WTC11 (cell line): Measurements from ENCODE around the gene FLCN. TPM values are rescaled to one million over a fixed set of nuclear protein-coding genes. Genes with fewer than 3 reads are reported as not detected.

ENCODE experiments used
- ATAC-seq: fragments of 200-7000 bp; cut with Tn5 transposase; 2 replicates; pipeline ENCODE4 v1.10.0; 2021; ENCODE audit warnings: mild to moderate bottlenecking, moderate library complexity
- CTCF ChIA-PET: fragments of 300-600 bp; sonication (Branson Sonifier 250); formaldehyde crosslinking; loops from one replicate; lab custom pipeline; 2021; ENCODE audit warnings: antibody characterized with exemption; lab: Charles Lee
- POLR2A ChIA-PET: fragments of 350-600 bp; sonication (Branson Sonifier 250); formaldehyde crosslinking; loops from one replicate; lab custom pipeline; 2021; ENCODE audit warnings: antibody characterized with exemption; lab: Charles Lee
- DNase-seq: peaks from one replicate; pipeline ENCODE4 v3.0.0; 2021; ENCODE audit warnings: low spot score
- H3K27ac Mint-ChIP-seq: 2 replicates; pipeline ENCODE4 v1.8.0; 2021; ENCODE audit warnings: mixed read lengths
- H3K27me3 Mint-ChIP-seq: 2 replicates; pipeline ENCODE4 v1.8.0; 2021; ENCODE audit warnings: low read depth, mild to moderate bottlenecking, moderate library complexity, mixed read lengths
- H3K36me3 Mint-ChIP-seq: 2 replicates; pipeline ENCODE4 v1.8.0; 2021; ENCODE audit warnings: mixed read lengths
- H3K4me1 Mint-ChIP-seq: 2 replicates; pipeline ENCODE4 v1.8.0; 2022; ENCODE audit warnings: mixed read lengths
- H3K4me3 Mint-ChIP-seq: 2 replicates; pipeline ENCODE4 v1.8.0; 2021; ENCODE audit warnings: mild to moderate bottlenecking, moderate library complexity, mixed read lengths
- H3K9me3 Mint-ChIP-seq: 2 replicates; pipeline ENCODE4 v1.8.0; 2021; ENCODE audit warnings: mixed read lengths
- AR ChIP-seq: fragments of 250-450 bp; sonication (Bioruptor Pico); IDR thresholded peaks from 2 replicates; pipeline ENCODE4 v1.9.0; 2021; ENCODE audit warnings: mild to moderate bottlenecking
- ATF1 ChIP-seq: sonication (generic); formaldehyde crosslinking; IDR thresholded peaks from 2 replicates; pipeline ENCODE4 v1.8.1; 2023; ENCODE audit warnings: mild to moderate bottlenecking, moderate library complexity, missing genetic modification reagents
- CBFB ChIP-seq: sonication (generic); formaldehyde crosslinking; IDR thresholded peaks from 2 replicates; pipeline ENCODE4 v1.8.1; 2022; ENCODE audit warnings: mild to moderate bottlenecking, low read depth, missing genetic modification reagents
- CDX4 ChIP-seq: fragments of 250-450 bp; sonication (Bioruptor Pico); IDR thresholded peaks from 2 replicates; pipeline ENCODE4 v1.9.0; 2021; ENCODE audit warnings: moderate library complexity, mild to moderate bottlenecking, inconsistent platforms, borderline replicate concordance
- CREB1 ChIP-seq: sonication (generic); formaldehyde crosslinking; IDR thresholded peaks from 2 replicates; pipeline ENCODE4 v1.8.0; 2023; ENCODE audit warnings: mild to moderate bottlenecking, missing genetic modification reagents
- E2F5 ChIP-seq: sonication (generic); formaldehyde crosslinking; IDR thresholded peaks from 2 replicates; pipeline ENCODE4 v1.8.1; 2022; ENCODE audit warnings: mild to moderate bottlenecking, moderate library complexity, missing genetic modification reagents
- ELF4 ChIP-seq: sonication (generic); formaldehyde crosslinking; IDR thresholded peaks from 2 replicates; pipeline ENCODE4 v1.8.1; 2022; ENCODE audit warnings: low read depth, mild to moderate bottlenecking, moderate library complexity, missing genetic modification reagents
- FOXJ3 ChIP-seq: sonication (generic); formaldehyde crosslinking; IDR thresholded peaks from 2 replicates; pipeline ENCODE4 v1.9.0; 2021; ENCODE audit warnings: missing genetic modification reagents, mild to moderate bottlenecking, borderline replicate concordance
- GRHL2 ChIP-seq: fragments of 250-450 bp; sonication (Bioruptor Pico); IDR thresholded peaks from 2 replicates; pipeline ENCODE4 v1.8.0; 2022; ENCODE audit warnings: mild to moderate bottlenecking, moderate library complexity; ENCODE audit not compliant: insufficient replicate concordance, severe bottlenecking
- GTF2I ChIP-seq: fragments of 250-450 bp; sonication (Bioruptor Pico); conservative IDR thresholded peaks from 2 replicates; pipeline ENCODE4 v1.4.0; 2021; ENCODE audit warnings: mild to moderate bottlenecking
- JUN ChIP-seq: sonication (generic); formaldehyde crosslinking; IDR thresholded peaks from 2 replicates; pipeline ENCODE4 v1.8.0; 2023; ENCODE audit warnings: mild to moderate bottlenecking, missing genetic modification reagents
- MXD4 ChIP-seq: fragments of 250-450 bp; sonication (Bioruptor Pico); IDR thresholded peaks from 2 replicates; pipeline ENCODE4 v1.8.0; 2021; ENCODE audit warnings: mild to moderate bottlenecking, moderate library complexity, borderline replicate concordance
- RELA ChIP-seq: sonication (generic); formaldehyde crosslinking; IDR thresholded peaks from 2 replicates; pipeline ENCODE4 v1.8.1; 2022; ENCODE audit warnings: missing genetic modification reagents, mild to moderate bottlenecking, borderline replicate concordance
- TEAD1 ChIP-seq: sonication (generic); formaldehyde crosslinking; IDR thresholded peaks from 2 replicates; pipeline ENCODE4 v1.8.0; 2022; ENCODE audit warnings: mild to moderate bottlenecking, missing genetic modification reagents
- TP53 ChIP-seq: sonication (generic); formaldehyde crosslinking; IDR thresholded peaks from 2 replicates; pipeline ENCODE4 v1.8.1; 2023; ENCODE audit warnings: mild to moderate bottlenecking, missing genetic modification reagents
- ZNF121 ChIP-seq: sonication (generic); formaldehyde crosslinking; IDR thresholded peaks from 2 replicates; pipeline ENCODE4 v1.8.0; 2023; ENCODE audit warnings: missing genetic modification reagents
- ZNF219 ChIP-seq: sonication (generic); formaldehyde crosslinking; IDR thresholded peaks from 2 replicates; pipeline ENCODE4 v1.8.0; 2023; ENCODE audit warnings: missing genetic modification reagents, mild to moderate bottlenecking, borderline replicate concordance
- ZNF671 ChIP-seq: fragments of 250-450 bp; sonication (Bioruptor Pico); IDR thresholded peaks from 2 replicates; pipeline ENCODE4 v1.8.0; 2021; ENCODE audit warnings: mild to moderate bottlenecking
- total RNA-seq: library from RNA; stranded (reverse); gene quantifications from 3 replicates; pipeline ENCODE4 v1.2.3, GENCODE V29; 2021
- TF ChIP-seq, protein P1 (sequence below): sonication (generic); formaldehyde crosslinking; IDR thresholded peaks from 2 replicates; pipeline ENCODE4 v1.8.0; 2022; ENCODE audit warnings: mild to moderate bottlenecking, missing genetic modification reagents
- TF ChIP-seq, protein P2 (sequence below): sonication (generic); formaldehyde crosslinking; IDR thresholded peaks from 2 replicates; pipeline ENCODE4 v1.8.1; 2023; ENCODE audit warnings: mild to moderate bottlenecking, missing genetic modification reagents, moderate library complexity
- TF ChIP-seq, protein P3 (sequence below): sonication (generic); formaldehyde crosslinking; IDR thresholded peaks from 2 replicates; pipeline ENCODE4 v1.8.1; 2023; ENCODE audit warnings: mild to moderate bottlenecking, missing genetic modification reagents, borderline replicate concordance
- TF ChIP-seq, protein P4 (sequence below): fragments of 250-450 bp; sonication (Bioruptor Pico); IDR thresholded peaks from 2 replicates; pipeline ENCODE4 v1.9.0; 2021; ENCODE audit warnings: mild to moderate bottlenecking

Gene FLCN
- total RNA-seq, 1 experiment from 2014 or later, result 40.8 TPM

GRCh38 chr17:17203173-17203730, 33.7 kb downstream of the FLCN start (continued):
- TF ChIP-seq E2F5 (CRISPR knock-in tag), result no peak
- TF ChIP-seq AR (CRISPR knock-in tag), result no peak
- TF ChIP-seq JUN, result no peak
- no peak for TF ChIP-seq GRHL2
- TF ChIP-seq, protein P1, sequence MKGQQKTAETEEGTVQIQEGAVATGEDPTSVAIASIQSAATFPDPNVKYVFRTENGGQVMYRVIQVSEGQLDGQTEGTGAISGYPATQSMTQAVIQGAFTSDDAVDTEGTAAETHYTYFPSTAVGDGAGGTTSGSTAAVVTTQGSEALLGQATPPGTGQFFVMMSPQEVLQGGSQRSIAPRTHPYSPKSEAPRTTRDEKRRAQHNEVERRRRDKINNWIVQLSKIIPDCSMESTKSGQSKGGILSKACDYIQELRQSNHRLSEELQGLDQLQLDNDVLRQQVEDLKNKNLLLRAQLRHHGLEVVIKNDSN (CRISPR knock-in tag), result no peak
- TF ChIP-seq CREB1 (CRISPR knock-in tag), result no peak
- TF ChIP-seq RELA (CRISPR knock-in tag), result no peak
- TF ChIP-seq GTF2I (CRISPR knock-in tag), result no peak
- no peak for TF ChIP-seq ELF4 (CRISPR knock-in tag)

DNA sequence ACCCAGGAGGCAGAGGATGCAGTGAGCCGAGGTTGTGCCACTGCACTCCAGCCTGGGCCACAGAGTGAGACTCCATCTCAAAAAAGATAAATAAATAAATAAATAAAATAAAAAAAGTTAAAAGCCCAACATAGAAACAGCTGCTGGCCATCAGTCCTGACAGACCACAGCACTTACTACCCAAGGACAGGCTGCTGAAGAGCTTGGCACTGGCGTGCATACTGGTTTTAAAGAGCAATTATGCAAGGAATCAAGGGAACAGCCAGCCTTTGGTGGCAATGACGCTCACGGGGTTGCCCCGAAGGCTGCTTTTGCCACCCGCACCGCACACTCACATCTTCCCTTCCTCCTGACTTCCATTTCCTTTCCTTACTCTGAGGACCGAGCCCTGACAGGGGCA, 35.1 kb downstream of the FLCN start:
- Mint-ChIP-seq H3K4me1 (no peaks in the 10 kb centered on the region), H3K4me3 (no peak overlapping the region), H3K9me3 (no peaks in the 10 kb centered on the region), H3K36me3 (no peaks in the 10 kb centered on the region), H3K27me3 (peaks cover 7% of the 10 kb centered on the region), H3K27ac (no peak overlapping the region)
- POLR2A ChIA-PET, result no interaction called here
- ATAC-seq, result no peak
- no peak for DNase-seq
- CTCF ChIA-PET, result no interaction called here
- TF ChIP-seq ATF1 (CRISPR knock-in tag), result no peak
- TF ChIP-seq, all 79 proteins: peak for 0

GRCh38 chr17:17201271-17201670, 35.7 kb downstream of the FLCN start:
- H3K9me3 Mint-ChIP-seq, result no peaks in the 10 kb centered on the region
- ATAC-seq (no peak), DNase-seq (no peak)
- no peaks in the 10 kb centered on the region for H3K4me1 Mint-ChIP-seq
- ChIA-PET CTCF (interaction anchor here (1.0 kb wide), 1 partner anchor 60 kb away, joined by 5 read pairs; no protein-coding TSS in a partner anchor), POLR2A (no interaction called here)
- peaks cover 7% of the 10 kb centered on the region for H3K27me3 Mint-ChIP-seq
- no peak overlapping the region for H3K27ac Mint-ChIP-seq
- H3K4me3 Mint-ChIP-seq, result no peak overlapping the region
- no peaks in the 10 kb centered on the region for H3K36me3 Mint-ChIP-seq
- TF ChIP-seq ZNF671 (no peak), ZNF219 (CRISPR knock-in tag) (no peak), CBFB (CRISPR knock-in tag) (no peak), CDX4 (CRISPR knock-in tag) (no peak), TEAD1 (CRISPR knock-in tag) (no peak), MXD4 (CRISPR knock-in tag) (no peak), FOXJ3 (CRISPR knock-in tag) (no peak), TP53 (CRISPR knock-in tag) (no peak), ATF1 (CRISPR knock-in tag) (no peak), ZNF121 (CRISPR knock-in tag) (no peak), GRHL2 (no peak)
- TF ChIP-seq, protein P2, sequence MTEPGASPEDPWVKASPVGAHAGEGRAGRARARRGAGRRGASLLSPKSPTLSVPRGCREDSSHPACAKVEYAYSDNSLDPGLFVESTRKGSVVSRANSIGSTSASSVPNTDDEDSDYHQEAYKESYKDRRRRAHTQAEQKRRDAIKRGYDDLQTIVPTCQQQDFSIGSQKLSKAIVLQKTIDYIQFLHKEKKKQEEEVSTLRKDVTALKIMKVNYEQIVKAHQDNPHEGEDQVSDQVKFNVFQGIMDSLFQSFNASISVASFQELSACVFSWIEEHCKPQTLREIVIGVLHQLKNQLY (CRISPR knock-in tag), result no peak
- TF ChIP-seq, protein P3, sequence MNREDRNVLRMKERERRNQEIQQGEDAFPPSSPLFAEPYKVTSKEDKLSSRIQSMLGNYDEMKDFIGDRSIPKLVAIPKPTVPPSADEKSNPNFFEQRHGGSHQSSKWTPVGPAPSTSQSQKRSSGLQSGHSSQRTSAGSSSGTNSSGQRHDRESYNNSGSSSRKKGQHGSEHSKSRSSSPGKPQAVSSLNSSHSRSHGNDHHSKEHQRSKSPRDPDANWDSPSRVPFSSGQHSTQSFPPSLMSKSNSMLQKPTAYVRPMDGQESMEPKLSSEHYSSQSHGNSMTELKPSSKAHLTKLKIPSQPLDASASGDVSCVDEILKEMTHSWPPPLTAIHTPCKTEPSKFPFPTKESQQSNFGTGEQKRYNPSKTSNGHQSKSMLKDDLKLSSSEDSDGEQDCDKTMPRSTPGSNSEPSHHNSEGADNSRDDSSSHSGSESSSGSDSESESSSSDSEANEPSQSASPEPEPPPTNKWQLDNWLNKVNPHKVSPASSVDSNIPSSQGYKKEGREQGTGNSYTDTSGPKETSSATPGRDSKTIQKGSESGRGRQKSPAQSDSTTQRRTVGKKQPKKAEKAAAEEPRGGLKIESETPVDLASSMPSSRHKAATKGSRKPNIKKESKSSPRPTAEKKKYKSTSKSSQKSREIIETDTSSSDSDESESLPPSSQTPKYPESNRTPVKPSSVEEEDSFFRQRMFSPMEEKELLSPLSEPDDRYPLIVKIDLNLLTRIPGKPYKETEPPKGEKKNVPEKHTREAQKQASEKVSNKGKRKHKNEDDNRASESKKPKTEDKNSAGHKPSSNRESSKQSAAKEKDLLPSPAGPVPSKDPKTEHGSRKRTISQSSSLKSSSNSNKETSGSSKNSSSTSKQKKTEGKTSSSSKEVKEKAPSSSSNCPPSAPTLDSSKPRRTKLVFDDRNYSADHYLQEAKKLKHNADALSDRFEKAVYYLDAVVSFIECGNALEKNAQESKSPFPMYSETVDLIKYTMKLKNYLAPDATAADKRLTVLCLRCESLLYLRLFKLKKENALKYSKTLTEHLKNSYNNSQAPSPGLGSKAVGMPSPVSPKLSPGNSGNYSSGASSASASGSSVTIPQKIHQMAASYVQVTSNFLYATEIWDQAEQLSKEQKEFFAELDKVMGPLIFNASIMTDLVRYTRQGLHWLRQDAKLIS (CRISPR knock-in tag), result no peak
- TF ChIP-seq, protein P4, sequence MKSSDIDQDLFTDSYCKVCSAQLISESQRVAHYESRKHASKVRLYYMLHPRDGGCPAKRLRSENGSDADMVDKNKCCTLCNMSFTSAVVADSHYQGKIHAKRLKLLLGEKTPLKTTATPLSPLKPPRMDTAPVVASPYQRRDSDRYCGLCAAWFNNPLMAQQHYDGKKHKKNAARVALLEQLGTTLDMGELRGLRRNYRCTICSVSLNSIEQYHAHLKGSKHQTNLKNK (CRISPR knock-in tag), result no peak
